22Rv1 (cell line): ENCODE results near the gene MPPED2.

Source experiments
- CTCF ChIP-seq: fragments of 450-650 bp; IDR thresholded peaks from 2 replicates; pipeline ENCODE4 v1.5.1; 2017; ENCODE audit warnings: mild to moderate bottlenecking
- ZFX ChIP-seq: fragments of 450-650 bp; IDR thresholded peaks from 2 replicates; pipeline ENCODE4 v1.6.1; 2017; ENCODE audit warnings: antibody characterized with exemption, borderline replicate concordance

DNA sequence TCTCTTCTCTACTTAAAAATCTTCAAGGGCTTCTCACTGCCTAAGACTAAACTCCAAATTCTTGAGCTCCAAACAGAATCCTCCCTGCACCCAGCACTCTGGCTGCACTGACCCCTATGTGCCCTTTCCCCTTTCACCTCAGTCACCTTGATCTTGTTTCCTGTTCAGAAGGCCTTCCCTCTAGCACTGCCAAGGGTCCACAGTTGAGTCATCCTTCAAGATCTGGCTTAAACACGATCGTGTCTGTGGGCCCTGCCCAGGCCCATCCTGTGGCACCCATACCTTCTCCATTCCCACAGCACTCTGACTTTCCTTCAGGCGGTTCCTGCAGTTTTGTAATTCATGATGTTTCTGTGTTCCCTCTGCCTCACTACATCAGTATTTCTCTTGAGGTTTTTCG lies 134.0 kb downstream of the MPPED2 start:
- no peak for TF ChIP-seq CTCF
- TF ChIP-seq ZFX, result no peak
